ENCODE results near the gene KCTD3.

DNA sequence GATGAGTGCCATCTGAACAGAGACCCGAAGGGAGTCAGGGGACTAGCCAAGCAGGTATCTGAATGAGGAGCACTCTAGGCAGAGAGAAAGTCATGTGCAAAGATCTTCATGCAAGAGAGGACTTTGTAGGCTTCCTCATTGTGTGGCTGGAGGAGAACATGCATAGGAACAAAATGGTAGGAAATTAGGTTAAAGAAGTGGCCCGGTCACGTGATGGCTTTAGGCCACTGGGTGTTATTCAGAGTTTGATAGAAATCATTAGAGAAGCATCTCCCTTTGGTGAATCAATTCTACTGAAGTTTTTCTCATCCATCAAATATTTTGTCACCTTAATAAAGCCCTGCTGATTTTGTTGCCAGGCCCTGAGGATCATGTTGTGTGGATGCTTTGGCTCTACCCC, 45.8 kb upstream of the KCTD3 start:
- TF ChIP-seq, protein P1, sequence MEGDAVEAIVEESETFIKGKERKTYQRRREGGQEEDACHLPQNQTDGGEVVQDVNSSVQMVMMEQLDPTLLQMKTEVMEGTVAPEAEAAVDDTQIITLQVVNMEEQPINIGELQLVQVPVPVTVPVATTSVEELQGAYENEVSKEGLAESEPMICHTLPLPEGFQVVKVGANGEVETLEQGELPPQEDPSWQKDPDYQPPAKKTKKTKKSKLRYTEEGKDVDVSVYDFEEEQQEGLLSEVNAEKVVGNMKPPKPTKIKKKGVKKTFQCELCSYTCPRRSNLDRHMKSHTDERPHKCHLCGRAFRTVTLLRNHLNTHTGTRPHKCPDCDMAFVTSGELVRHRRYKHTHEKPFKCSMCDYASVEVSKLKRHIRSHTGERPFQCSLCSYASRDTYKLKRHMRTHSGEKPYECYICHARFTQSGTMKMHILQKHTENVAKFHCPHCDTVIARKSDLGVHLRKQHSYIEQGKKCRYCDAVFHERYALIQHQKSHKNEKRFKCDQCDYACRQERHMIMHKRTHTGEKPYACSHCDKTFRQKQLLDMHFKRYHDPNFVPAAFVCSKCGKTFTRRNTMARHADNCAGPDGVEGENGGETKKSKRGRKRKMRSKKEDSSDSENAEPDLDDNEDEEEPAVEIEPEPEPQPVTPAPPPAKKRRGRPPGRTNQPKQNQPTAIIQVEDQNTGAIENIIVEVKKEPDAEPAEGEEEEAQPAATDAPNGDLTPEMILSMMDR (conservative IDR thresholded peaks at IDR 0.05) = no peak
- TF ChIP-seq ZFX (IDR thresholded peaks at IDR 0.05) = no peak

All from C4-2B (cell line).